ENCODE measurements around the gene GDF11.

The GDF11 gene

DNA sequence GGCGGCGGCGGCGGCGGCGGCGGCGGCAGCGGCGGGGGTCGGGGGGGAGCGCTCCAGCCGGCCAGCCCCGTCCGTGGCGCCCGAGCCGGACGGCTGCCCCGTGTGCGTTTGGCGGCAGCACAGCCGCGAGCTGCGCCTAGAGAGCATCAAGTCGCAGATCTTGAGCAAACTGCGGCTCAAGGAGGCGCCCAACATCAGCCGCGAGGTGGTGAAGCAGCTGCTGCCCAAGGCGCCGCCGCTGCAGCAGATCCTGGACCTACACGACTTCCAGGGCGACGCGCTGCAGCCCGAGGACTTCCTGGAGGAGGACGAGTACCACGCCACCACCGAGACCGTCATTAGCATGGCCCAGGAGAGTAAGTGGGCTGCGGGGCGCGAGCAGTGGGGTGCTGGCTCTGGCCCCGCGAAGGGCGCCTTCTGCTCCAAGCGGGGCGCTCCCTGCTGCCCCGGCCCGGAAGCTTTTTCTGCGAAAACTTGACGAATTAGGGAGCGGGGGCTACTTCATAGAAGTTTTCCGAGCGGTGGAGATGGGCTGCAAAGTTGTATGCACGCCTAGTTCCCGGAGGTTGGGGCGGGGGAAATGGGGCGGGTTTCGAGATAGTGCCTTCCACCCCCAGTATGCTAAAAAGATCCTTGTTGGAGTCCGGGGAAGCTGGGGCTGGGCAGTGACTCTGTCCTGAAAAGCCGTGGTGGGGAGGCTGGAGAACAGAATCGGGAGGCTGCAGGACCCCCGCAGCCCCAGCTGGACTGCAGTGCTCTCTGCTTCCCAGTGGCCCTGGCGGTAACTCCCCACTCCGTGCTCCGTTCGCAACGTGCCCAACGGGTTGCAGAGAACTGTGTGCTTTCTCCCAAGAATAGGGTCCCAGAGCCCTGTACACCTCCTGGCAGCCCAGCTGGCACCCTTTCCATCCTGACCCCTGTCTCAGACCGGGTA, 751 bp downstream of the GDF11 start (continued):
- TF ChIP-seq, protein P1, sequence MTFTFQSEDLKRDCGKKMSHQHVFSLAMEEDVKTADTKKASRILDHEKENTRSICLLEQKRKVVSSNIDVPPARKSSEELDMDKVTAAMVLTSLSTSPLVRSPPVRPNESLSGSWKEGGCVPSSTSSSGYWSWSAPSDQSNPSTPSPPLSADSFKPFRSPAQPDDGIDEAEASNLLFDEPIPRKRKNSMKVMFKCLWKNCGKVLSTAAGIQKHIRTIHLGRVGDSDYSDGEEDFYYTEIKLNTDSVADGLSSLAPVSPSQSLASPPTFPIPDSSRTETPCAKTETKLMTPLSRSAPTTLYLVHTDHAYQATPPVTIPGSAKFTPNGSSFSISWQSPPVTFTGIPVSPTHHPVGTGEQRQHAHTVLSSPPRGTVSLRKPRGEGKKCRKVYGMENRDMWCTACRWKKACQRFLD (tag by site-specific recombination; IDR thresholded peaks at IDR 0.05), result no peak
- TF ChIP-seq KLF9 (tag by site-specific recombination; IDR thresholded peaks at IDR 0.05; ENCODE audit: low read depth) (no peak), SETDB1 (IDR thresholded peaks at IDR 0.05; ENCODE audit: insufficient read length, low read length) (no peak), ZNF48 (tag by site-specific recombination; IDR thresholded peaks at IDR 0.05) (no peak), ZNF792 (tag by site-specific recombination; IDR thresholded peaks at IDR 0.05) (no peak), ZNF596 (tag by site-specific recombination; IDR thresholded peaks at IDR 0.05) (no peak), ZNF529 (tag by site-specific recombination; IDR thresholded peaks at IDR 0.05; ENCODE audit: insufficient replicate concordance) (no peak), BCL11A (tag by site-specific recombination; IDR thresholded peaks at IDR 0.05; ENCODE audit: low read depth) (no peak), ZNF335 (tag by site-specific recombination; conservative IDR thresholded peaks at IDR 0.05) (peak; percentile 95), FEZF1 (tag by site-specific recombination; IDR thresholded peaks at IDR 0.05) (no peak), ZNF701 (tag by site-specific recombination; IDR thresholded peaks at IDR 0.05) (no peak), ZNF248 (tag by site-specific recombination; IDR thresholded peaks at IDR 0.05) (no peak), ZNF843 (tag by site-specific recombination; IDR thresholded peaks at IDR 0.05) (no peak), ZNF239 (tag by site-specific recombination; IDR thresholded peaks at IDR 0.05) (no peak), KLF8 (tag by site-specific recombination; IDR thresholded peaks at IDR 0.05) (no peak), ZNF324 (tag by site-specific recombination; IDR thresholded peaks at IDR 0.05) (0 out of 2 replicates have a peak, but pooled peaks have one; percentile 57), MZF1 (tag by site-specific recombination; IDR thresholded peaks at IDR 0.05; ENCODE audit: borderline replicate concordance) (no peak), ZNF624 (tag by site-specific recombination; IDR thresholded peaks at IDR 0.05) (no peak), PATZ1 (tag by site-specific recombination; IDR thresholded peaks at IDR 0.05) (peak; percentile 68; the same call in 1 of the 2 replicates), ZSCAN5A (tag by site-specific recombination; IDR thresholded peaks at IDR 0.05) (no peak), ZNF155 (tag by site-specific recombination; IDR thresholded peaks at IDR 0.05) (no peak)
- TF ChIP-seq, protein P2, sequence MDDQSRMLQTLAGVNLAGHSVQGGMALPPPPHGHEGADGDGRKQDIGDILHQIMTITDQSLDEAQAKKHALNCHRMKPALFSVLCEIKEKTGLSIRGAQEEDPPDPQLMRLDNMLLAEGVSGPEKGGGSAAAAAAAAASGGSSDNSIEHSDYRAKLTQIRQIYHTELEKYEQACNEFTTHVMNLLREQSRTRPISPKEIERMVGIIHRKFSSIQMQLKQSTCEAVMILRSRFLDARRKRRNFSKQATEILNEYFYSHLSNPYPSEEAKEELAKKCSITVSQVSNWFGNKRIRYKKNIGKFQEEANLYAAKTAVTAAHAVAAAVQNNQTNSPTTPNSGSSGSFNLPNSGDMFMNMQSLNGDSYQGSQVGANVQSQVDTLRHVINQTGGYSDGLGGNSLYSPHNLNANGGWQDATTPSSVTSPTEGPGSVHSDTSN (CRISPR knock-in tag; IDR thresholded peaks at IDR 0.05), result 0 out of 2 replicates have a peak, but pooled peaks have one; percentile 22
- TF ChIP-seq, protein P3, sequence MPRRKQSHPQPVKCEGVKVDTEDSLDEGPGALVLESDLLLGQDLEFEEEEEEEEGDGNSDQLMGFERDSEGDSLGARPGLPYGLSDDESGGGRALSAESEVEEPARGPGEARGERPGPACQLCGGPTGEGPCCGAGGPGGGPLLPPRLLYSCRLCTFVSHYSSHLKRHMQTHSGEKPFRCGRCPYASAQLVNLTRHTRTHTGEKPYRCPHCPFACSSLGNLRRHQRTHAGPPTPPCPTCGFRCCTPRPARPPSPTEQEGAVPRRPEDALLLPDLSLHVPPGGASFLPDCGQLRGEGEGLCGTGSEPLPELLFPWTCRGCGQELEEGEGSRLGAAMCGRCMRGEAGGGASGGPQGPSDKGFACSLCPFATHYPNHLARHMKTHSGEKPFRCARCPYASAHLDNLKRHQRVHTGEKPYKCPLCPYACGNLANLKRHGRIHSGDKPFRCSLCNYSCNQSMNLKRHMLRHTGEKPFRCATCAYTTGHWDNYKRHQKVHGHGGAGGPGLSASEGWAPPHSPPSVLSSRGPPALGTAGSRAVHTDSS (tag by site-specific recombination; IDR thresholded peaks at IDR 0.05), result no peak
